Measurements from ENCODE around the gene BRAF. TPM values are rescaled to one million over a fixed set of nuclear protein-coding genes. Genes with fewer than 3 reads are reported as not detected.

BRAF gene
- total and polyA plus RNA-seq, 2 experiments from 2014 or later: 14.0 to 42.0 TPM

DNA sequence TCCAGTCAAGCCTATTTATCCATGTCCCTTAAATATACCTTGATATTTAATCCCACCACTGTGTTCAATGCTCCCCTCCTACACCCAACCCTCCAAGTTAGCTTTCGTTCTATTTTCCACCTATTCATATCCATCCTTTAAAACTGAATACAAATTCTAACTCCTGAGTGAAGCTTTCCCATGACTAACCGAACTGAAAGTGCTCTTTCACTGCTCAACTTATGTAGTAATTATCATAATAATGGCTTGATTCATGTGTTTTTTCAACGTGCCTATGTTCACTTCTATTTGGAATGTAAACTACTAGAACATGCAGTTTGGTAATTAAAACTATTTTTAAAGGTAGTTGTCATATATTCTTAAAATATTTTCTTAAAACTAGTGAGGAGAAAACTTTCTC is 170.2 kb downstream of the BRAF start:
- Histone ChIP-seq H4K20me1 (ENCODE audit: insufficient read depth, poor library complexity, severe bottlenecking) (no peaks in the 10 kb centered on the region), H3K4me1 (ENCODE audit: insufficient read depth) (no peaks in the 10 kb centered on the region), H3K9me3 (ENCODE audit: low read depth) (no peaks in the 10 kb centered on the region), H3K27ac (no peak overlapping the region), H3K4me2 (no peak overlapping the region), H3K27me3 (no peaks in the 10 kb centered on the region), H2AFZ (no peak overlapping the region), H3K4me3 (no peak overlapping the region), H3K79me2 (no peaks in the 10 kb centered on the region), H3K9me2 (replicated peaks; ENCODE audit: insufficient read depth) (no peaks in the 10 kb centered on the region), H3K36me3 (replicated peaks; ENCODE audit: insufficient read depth, low read depth) (no peaks in the 10 kb centered on the region)
- TF ChIP-seq EZH2phosphoT487 (IDR thresholded peaks at IDR 0.05; ENCODE audit: low read depth, severe bottlenecking, unreplicated experiment): no peak
- TF ChIP-seq, protein P1, sequence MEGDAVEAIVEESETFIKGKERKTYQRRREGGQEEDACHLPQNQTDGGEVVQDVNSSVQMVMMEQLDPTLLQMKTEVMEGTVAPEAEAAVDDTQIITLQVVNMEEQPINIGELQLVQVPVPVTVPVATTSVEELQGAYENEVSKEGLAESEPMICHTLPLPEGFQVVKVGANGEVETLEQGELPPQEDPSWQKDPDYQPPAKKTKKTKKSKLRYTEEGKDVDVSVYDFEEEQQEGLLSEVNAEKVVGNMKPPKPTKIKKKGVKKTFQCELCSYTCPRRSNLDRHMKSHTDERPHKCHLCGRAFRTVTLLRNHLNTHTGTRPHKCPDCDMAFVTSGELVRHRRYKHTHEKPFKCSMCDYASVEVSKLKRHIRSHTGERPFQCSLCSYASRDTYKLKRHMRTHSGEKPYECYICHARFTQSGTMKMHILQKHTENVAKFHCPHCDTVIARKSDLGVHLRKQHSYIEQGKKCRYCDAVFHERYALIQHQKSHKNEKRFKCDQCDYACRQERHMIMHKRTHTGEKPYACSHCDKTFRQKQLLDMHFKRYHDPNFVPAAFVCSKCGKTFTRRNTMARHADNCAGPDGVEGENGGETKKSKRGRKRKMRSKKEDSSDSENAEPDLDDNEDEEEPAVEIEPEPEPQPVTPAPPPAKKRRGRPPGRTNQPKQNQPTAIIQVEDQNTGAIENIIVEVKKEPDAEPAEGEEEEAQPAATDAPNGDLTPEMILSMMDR (IDR thresholded peaks at IDR 0.05; ENCODE audit: poor library complexity): no peak
- no peak for TF ChIP-seq EZH2 (IDR thresholded peaks at IDR 0.05; ENCODE audit: borderline replicate concordance)
- DNase-seq (ENCODE audit: low spot score): no peak
- 78% methylated on average over 3 of the region's 3 CpGs for WGBS (ENCODE audit: low lambda C conversion rate, missing lambda C conversion rate)

DNA sequence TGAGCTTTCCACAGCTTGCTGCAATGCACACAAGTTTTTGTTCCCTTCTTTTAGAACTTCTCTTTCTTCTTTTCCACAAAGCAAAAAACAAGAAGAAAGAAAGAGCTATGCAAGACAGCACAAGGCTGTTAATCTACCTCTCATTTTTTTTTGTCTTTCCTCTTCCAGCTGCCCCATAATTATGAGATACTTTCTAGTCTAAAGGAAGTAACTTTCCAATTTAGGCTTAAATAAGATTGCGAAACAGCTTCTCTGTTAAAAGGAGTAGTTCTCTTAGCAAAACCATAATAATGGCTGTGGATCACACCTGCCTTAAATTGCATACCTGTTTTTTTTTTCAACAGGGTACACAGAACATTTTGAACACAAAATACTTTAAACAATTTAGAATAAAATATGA is 172.2 kb downstream of the BRAF start:
- WGBS (ENCODE audit: low lambda C conversion rate, missing lambda C conversion rate): 100% methylated on average over 1 of the region's 1 CpG
- Histone ChIP-seq H4K20me1 (ENCODE audit: insufficient read depth, poor library complexity, severe bottlenecking) (no peaks in the 10 kb centered on the region), H3K79me2 (no peaks in the 10 kb centered on the region), H2AFZ (no peak overlapping the region), H3K9me2 (replicated peaks; ENCODE audit: insufficient read depth) (no peaks in the 10 kb centered on the region), H3K9me3 (ENCODE audit: low read depth) (no peaks in the 10 kb centered on the region), H3K4me3 (no peak overlapping the region), H3K27me3 (no peaks in the 10 kb centered on the region), H3K36me3 (replicated peaks; ENCODE audit: insufficient read depth, low read depth) (no peaks in the 10 kb centered on the region), H3K27ac (no peak overlapping the region), H3K4me2 (no peak overlapping the region), H3K4me1 (ENCODE audit: insufficient read depth) (no peaks in the 10 kb centered on the region)
- TF ChIP-seq EZH2 (IDR thresholded peaks at IDR 0.05; ENCODE audit: borderline replicate concordance): no peak
- TF ChIP-seq EZH2phosphoT487 (IDR thresholded peaks at IDR 0.05; ENCODE audit: low read depth, severe bottlenecking, unreplicated experiment): no peak
- TF ChIP-seq, protein P1 (IDR thresholded peaks at IDR 0.05; ENCODE audit: poor library complexity): no peak
- no peak for DNase-seq (ENCODE audit: low spot score)

DNA sequence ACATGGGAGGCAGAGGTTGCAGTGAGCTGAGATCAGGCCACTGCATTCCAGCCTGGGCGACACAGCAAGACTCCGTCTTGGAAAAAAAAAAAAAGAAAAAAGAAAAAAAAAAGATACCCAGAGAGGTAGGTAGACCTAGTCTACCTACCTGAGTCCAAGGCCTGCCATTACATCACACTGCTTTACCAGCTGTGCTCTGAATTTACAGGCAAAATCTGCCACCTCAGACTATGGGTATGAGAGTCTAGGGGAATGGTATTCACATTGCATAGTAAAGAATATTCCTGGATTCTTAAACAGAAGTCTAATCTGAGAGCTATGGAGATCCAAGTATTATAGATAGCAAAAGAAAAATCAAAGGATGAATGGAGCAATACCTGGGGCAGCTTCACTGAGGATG is 178.0 kb downstream of the BRAF start:
- Histone ChIP-seq H3K79me2 (no peaks in the 10 kb centered on the region), H3K4me2 (no peak overlapping the region), H2AFZ (no peak overlapping the region), H4K20me1 (ENCODE audit: insufficient read depth, poor library complexity, severe bottlenecking) (no peaks in the 10 kb centered on the region), H3K9me2 (replicated peaks; ENCODE audit: insufficient read depth) (no peaks in the 10 kb centered on the region), H3K4me1 (ENCODE audit: insufficient read depth) (no peaks in the 10 kb centered on the region), H3K9me3 (ENCODE audit: low read depth) (no peaks in the 10 kb centered on the region), H3K27me3 (no peaks in the 10 kb centered on the region), H3K27ac (no peak overlapping the region), H3K36me3 (replicated peaks; ENCODE audit: insufficient read depth, low read depth) (no peaks in the 10 kb centered on the region), H3K4me3 (no peak overlapping the region)
- WGBS (ENCODE audit: low lambda C conversion rate, missing lambda C conversion rate): 88% methylated on average over 2 of the region's 2 CpGs
- TF ChIP-seq, protein P1 (IDR thresholded peaks at IDR 0.05; ENCODE audit: poor library complexity): no peak
- TF ChIP-seq EZH2phosphoT487 (IDR thresholded peaks at IDR 0.05; ENCODE audit: low read depth, severe bottlenecking, unreplicated experiment) (no peak), EZH2 (IDR thresholded peaks at IDR 0.05; ENCODE audit: borderline replicate concordance) (no peak)
- DNase-seq (ENCODE audit: low spot score): no peak
